ENCODE data around the gene CAMK2G. TPM values are rescaled to one million over a fixed set of nuclear protein-coding genes. Genes with fewer than 3 reads are reported as not detected.

The CAMK2G gene
- total RNA-seq, 2 experiments from 2014 or later = 29.1 to 34.8 TPM

DNA sequence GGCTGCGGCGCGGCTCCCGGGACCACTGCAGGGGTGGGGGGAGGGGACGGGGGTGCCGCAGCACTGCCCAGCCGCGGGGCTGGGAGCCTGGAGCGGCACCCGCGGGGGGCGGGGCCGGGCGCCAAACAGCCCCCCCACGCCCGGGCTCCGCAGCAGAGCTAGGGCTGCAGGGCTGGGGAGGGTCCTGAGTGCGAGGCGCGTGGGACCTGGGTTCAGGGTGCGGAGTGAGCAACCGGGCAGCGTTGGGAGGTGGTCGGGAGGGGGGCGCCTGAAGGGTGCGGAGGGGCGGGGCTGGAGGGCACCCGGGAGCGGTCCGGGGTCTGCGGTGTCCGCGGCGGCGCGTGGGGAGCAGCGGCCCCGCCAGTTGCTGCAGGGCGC, 528 bp downstream of the CAMK2G start:
- peak overlapping the region; percentile 81 for H3K4me3 ChIP-seq (ENCODE audit: low read depth, low read length, poor library complexity, severe bottlenecking)
- ChIA-PET CTCF (ENCODE audit: unreplicated experiment) (interaction anchor here (0.6 kb wide), 2 partner anchors 8 to 130 kb away, joined by 3 to 15 read pairs; no protein-coding TSS in a partner anchor), POLR2A (interaction anchor here (0.6 to 1.6 kb wide), 4 partner anchors 8 to 55 kb away, joined by 4 to 7 read pairs (median 6); no protein-coding TSS in a partner anchor)
- H2AFZ ChIP-seq (ENCODE audit: low read length) = no peak overlapping the region
- no peak for DNase-seq (ENCODE audit: low spot score)
- H4K20me1 ChIP-seq (ENCODE audit: insufficient read depth, low read length) = no peaks in the 10 kb centered on the region
- peaks cover 24% of the 10 kb centered on the region for H3K4me1 ChIP-seq (ENCODE audit: insufficient read depth, low read length, poor library complexity, severe bottlenecking)
- no peak overlapping the region for H3K27ac ChIP-seq (ENCODE audit: low read depth, low read length, poor library complexity, severe bottlenecking)
- no peaks in the 10 kb centered on the region for H3K79me2 ChIP-seq (ENCODE audit: insufficient read depth, low read depth, low read length)
- no TSS peak for BruUV-seq (replicated peaks)
- TF ChIP-seq EZH2phosphoT487 (IDR thresholded peaks at IDR 0.05; ENCODE audit: borderline replicate concordance, low read depth, low read length) = no peak
- TF ChIP-seq, protein P1, sequence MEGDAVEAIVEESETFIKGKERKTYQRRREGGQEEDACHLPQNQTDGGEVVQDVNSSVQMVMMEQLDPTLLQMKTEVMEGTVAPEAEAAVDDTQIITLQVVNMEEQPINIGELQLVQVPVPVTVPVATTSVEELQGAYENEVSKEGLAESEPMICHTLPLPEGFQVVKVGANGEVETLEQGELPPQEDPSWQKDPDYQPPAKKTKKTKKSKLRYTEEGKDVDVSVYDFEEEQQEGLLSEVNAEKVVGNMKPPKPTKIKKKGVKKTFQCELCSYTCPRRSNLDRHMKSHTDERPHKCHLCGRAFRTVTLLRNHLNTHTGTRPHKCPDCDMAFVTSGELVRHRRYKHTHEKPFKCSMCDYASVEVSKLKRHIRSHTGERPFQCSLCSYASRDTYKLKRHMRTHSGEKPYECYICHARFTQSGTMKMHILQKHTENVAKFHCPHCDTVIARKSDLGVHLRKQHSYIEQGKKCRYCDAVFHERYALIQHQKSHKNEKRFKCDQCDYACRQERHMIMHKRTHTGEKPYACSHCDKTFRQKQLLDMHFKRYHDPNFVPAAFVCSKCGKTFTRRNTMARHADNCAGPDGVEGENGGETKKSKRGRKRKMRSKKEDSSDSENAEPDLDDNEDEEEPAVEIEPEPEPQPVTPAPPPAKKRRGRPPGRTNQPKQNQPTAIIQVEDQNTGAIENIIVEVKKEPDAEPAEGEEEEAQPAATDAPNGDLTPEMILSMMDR (conservative IDR thresholded peaks at IDR 0.05; ENCODE audit: low read length) = no peak
- intact Hi-C loops (cut with micrococcal nuclease; ENCODE audit: unreplicated experiment) = loop anchor here (1.0 kb wide), 1 partner anchor 25 kb away; no protein-coding TSS in a partner anchor
- H3K36me3 ChIP-seq (ENCODE audit: insufficient read depth, low read length) = peaks cover 29% of the 10 kb centered on the region
- no peaks in the 10 kb centered on the region for H3K9me3 ChIP-seq (ENCODE audit: low read length)
- H3K9me2 ChIP-seq (ENCODE audit: insufficient read depth, low read length) = no peaks in the 10 kb centered on the region
- peak overlapping the region; percentile 58 for H3K4me2 ChIP-seq (ENCODE audit: low read length)

DNA sequence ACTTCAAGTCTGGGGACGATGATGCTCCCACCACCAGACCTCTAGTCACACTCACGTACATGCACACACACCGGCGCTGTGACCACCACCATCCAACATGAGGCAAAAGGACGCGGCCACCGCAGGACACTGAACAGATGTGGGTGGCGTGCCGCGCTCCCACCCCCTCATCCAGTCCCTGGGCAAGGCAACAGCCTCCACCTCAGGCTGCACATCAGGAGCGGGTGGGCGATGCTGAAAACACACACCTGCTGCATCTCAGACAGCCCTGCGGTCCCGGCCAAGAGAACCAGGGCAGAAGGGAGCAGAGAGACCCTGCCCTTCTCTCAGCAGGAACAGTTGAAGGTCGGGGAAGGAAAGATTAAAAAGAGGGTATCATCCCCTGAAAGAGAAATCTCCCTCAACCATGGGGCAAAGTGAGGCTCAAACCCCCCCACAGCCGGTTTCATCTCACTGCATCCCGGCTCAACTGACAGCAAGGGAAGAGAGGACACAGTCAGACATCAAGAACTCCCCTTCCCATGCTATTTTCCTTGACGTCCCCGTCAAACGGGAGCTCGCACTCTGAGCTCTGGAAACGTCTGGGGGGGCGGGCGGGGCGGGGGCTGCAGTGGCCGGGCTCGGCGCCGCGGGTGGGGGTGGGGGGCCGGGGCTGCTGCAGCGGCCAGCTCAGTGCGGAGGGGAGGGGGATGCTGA, 1.1 kb downstream of the CAMK2G start:
- H3K27ac ChIP-seq (ENCODE audit: low read depth, low read length, poor library complexity, severe bottlenecking) = no peak overlapping the region
- no peaks in the 10 kb centered on the region for H3K79me2 ChIP-seq (ENCODE audit: insufficient read depth, low read depth, low read length)

More for the DNA sequence above, 1.1 kb downstream of the CAMK2G start:
- no peak for TF ChIP-seq EZH2phosphoT487 (IDR thresholded peaks at IDR 0.05; ENCODE audit: borderline replicate concordance, low read depth, low read length)
- TF ChIP-seq, protein P1 (conservative IDR thresholded peaks at IDR 0.05; ENCODE audit: low read length) = no peak
- ChIA-PET CTCF (ENCODE audit: unreplicated experiment) (interaction anchor here (0.6 kb wide), 1 partner anchor 131 kb away, joined by 15 read pairs; no protein-coding TSS in a partner anchor), POLR2A (interaction anchor here (0.6 to 1.6 kb wide), 4 partner anchors 8 to 55 kb away, joined by 4 to 7 read pairs (median 6); no protein-coding TSS in a partner anchor)
- Histone ChIP-seq H3K4me3 (ENCODE audit: low read depth, low read length, poor library complexity, severe bottlenecking) (peak overlapping the region; percentile 81), H4K20me1 (ENCODE audit: insufficient read depth, low read length) (no peaks in the 10 kb centered on the region), H3K4me1 (ENCODE audit: insufficient read depth, low read length, poor library complexity, severe bottlenecking) (peaks cover 24% of the 10 kb centered on the region), H2AFZ (ENCODE audit: low read length) (no peak overlapping the region), H3K9me2 (ENCODE audit: insufficient read depth, low read length) (no peaks in the 10 kb centered on the region), H3K4me2 (ENCODE audit: low read length) (peak overlapping the region; percentile 67), H3K9me3 (ENCODE audit: low read length) (no peaks in the 10 kb centered on the region), H3K36me3 (ENCODE audit: insufficient read depth, low read length) (peaks cover 29% of the 10 kb centered on the region)
- intact Hi-C loops (cut with micrococcal nuclease; ENCODE audit: unreplicated experiment) = no loop called here
- no peak for DNase-seq (ENCODE audit: low spot score)
- no TSS peak for BruUV-seq (replicated peaks)
